Ramos (cell line): ENCODE data around the gene USP38.
"Not testable (repeated sequence)": the region's sequence is repeated elsewhere in the genome, so short reads cannot be mapped to it uniquely, and the experiment has no call there.

Source experiments
- in situ Hi-C: fragments of 300-500 bp; cut with MboI; formaldehyde crosslinking; loops from one replicate; pipeline ENCODE4 v1.14.3; 2022; ENCODE audit warnings: low sequenced_read_pairs; ENCODE audit not compliant: unreplicated experiment

USP38 gene

GRCh38 chr4:143207555-143207954, 22.8 kb downstream of the USP38 start:
- in situ Hi-C loops = loop anchor here (10.0 kb wide), 1 partner anchor 277 kb away; no protein-coding TSS in a partner anchor

- in situ Hi-C loops = no loop called here
Measured at GRCh38 chr4:143212566-143212965, 27.8 kb downstream of the USP38 start.

GRCh38 chr4:143215873-143216272, 31.2 kb downstream of the USP38 start:
- in situ Hi-C loops = no loop called here

GRCh38 chr4:143224255-143224654, 39.5 kb downstream of the USP38 start:
- in situ Hi-C loops = no loop called here

- in situ Hi-C loops = no loop called here
Measured at GRCh38 chr4:143225167-143225566, 40.5 kb downstream of the USP38 start.

GRCh38 chr4:143230683-143231082, 46.0 kb downstream of the USP38 start:
- in situ Hi-C loops = no loop called here

GRCh38 chr4:143232277-143232676, 47.6 kb downstream of the USP38 start:
- in situ Hi-C loops = no loop called here

- in situ Hi-C loops = no loop called here
Measured at GRCh38 chr4:143234153-143234552, 49.4 kb downstream of the USP38 start.

- in situ Hi-C loops = not testable (repeated sequence)
Measured at GRCh38 chr4:143237195-143237594, 52.5 kb downstream of the USP38 start.

GRCh38 chr4:143240939-143241679, 56.4 kb downstream of the USP38 start:
- in situ Hi-C loops = no loop called here

GRCh38 chr4:143241892-143242291, 57.2 kb downstream of the USP38 start:
- in situ Hi-C loops = no loop called here

GRCh38 chr4:143243041-143243440, 58.3 kb downstream of the USP38 start:
- in situ Hi-C loops = no loop called here

- in situ Hi-C loops = no loop called here
Measured at GRCh38 chr4:143246977-143247376, 62.3 kb downstream of the USP38 start.

- in situ Hi-C loops = no loop called here
Measured at GRCh38 chr4:143247866-143248265, 63.1 kb downstream of the USP38 start.

- in situ Hi-C loops = no loop called here
Measured at GRCh38 chr4:143248827-143249226, 64.1 kb downstream of the USP38 start.

GRCh38 chr4:143250617-143251016, 65.9 kb downstream of the USP38 start:
- in situ Hi-C loops = no loop called here

- in situ Hi-C loops = no loop called here
Measured at GRCh38 chr4:143251348-143251747, 66.6 kb downstream of the USP38 start.

- in situ Hi-C loops = no loop called here
Measured at GRCh38 chr4:143251779-143252178, 67.1 kb downstream of the USP38 start.

- in situ Hi-C loops = no loop called here
Measured at GRCh38 chr4:143252478-143252877, 67.8 kb downstream of the USP38 start.

- in situ Hi-C loops = no loop called here
Measured at GRCh38 chr4:143253166-143253565, 68.4 kb downstream of the USP38 start.

- in situ Hi-C loops = no loop called here
Measured at GRCh38 chr4:143254491-143255226, 69.9 kb downstream of the USP38 start.

- in situ Hi-C loops = no loop called here
Measured at GRCh38 chr4:143256456-143256855, 71.7 kb downstream of the USP38 start.
